HCT116 (cell line): Measurements from ENCODE around the gene SLC12A5.

ENCODE experiments used
- EZH2phosphoT487 ChIP-seq: fragments of 200-600 bp; IDR thresholded peaks from 2 replicates; pipeline ENCODE4 v1.6.1; 2018; ENCODE audit warnings: antibody characterized with exemption, borderline replicate concordance
- RAD21 ChIP-seq: IDR thresholded peaks from 2 replicates; pipeline ENCODE4 v1.6.1; 2012; ENCODE audit warnings: low read depth, mild to moderate bottlenecking
- TCF7L2 ChIP-seq: IDR thresholded peaks from 2 replicates; pipeline ENCODE4 v1.7.0; 2011; ENCODE audit warnings: borderline replicate concordance, inconsistent platforms; ENCODE audit not compliant: insufficient read depth, insufficient read length; ENCODE audit errors: extremely low read depth

- no peak for TF ChIP-seq RAD21
- no peak for TF ChIP-seq TCF7L2
- no peak for TF ChIP-seq EZH2phosphoT487
Observed at GRCh38 chr20:46012921-46013320, 16.1 kb upstream of the SLC12A5 start.
